Activated CD4-positive, alpha-beta T cell treated with anti-CD3 and anti-CD28 coated beads, Interleukin-2, amount 10 ng/mL, durations not matched to agents 7 days and 5 days (primary cell): ENCODE measurements around the gene ACSF2. TPM values are rescaled to one million over a fixed set of nuclear protein-coding genes. Genes with fewer than 3 reads are reported as not detected.

Experiments
- CTCF ChIA-PET: fragments of 350-600 bp; sonication (Branson Sonifier 250); formaldehyde crosslinking; loops from one replicate; lab custom pipeline; 2021; ENCODE audit warnings: antibody characterized with exemption; lab: Charles Lee
- POLR2A ChIA-PET: fragments of 350-600 bp; sonication (Branson Sonifier 250); formaldehyde crosslinking; loops from one replicate; lab custom pipeline; 2021; ENCODE audit warnings: antibody characterized with exemption; lab: Charles Lee
- DNase-seq: peaks from one replicate; pipeline ENCODE4 v3.0.0-alpha.2; 2020
- H3K27ac Mint-ChIP-seq: one replicate; pipeline ENCODE4 v1.8.0; 2021; ENCODE audit warnings: mild to moderate bottlenecking, moderate library complexity, mixed read lengths
- H3K27me3 Mint-ChIP-seq: one replicate; pipeline ENCODE4 v1.8.0; 2021; ENCODE audit warnings: mixed read lengths
- H3K36me3 Mint-ChIP-seq: one replicate; pipeline ENCODE4 v1.8.0; 2021; ENCODE audit warnings: low read depth, mixed read lengths
- H3K4me1 Mint-ChIP-seq: one replicate; pipeline ENCODE4 v1.8.0; 2021; ENCODE audit warnings: mixed read lengths
- H3K4me3 Mint-ChIP-seq: one replicate; pipeline ENCODE4 v1.8.0; 2021; ENCODE audit warnings: mild to moderate bottlenecking, moderate library complexity, mixed read lengths
- H3K9me3 Mint-ChIP-seq: one replicate; pipeline ENCODE4 v1.8.0; 2021; ENCODE audit warnings: mixed read lengths
- total RNA-seq, 2 experiments: library from RNA; stranded (reverse); gene quantifications; one replicate each; pipeline ENCODE4 v1.2.3, GENCODE V29; 2021

The ACSF2 gene
- total RNA-seq, 2 experiments from 2014 or later, result 24.5 to 31.4 TPM

GRCh38 chr17:50478391-50479381 lies 52.7 kb downstream of the ACSF2 start, which contains the start of gene RSAD1:
Gene RSAD1, plus strand, starts transcription at chr17:50478860. Its CDS starts 25 bp downstream, at chr17:50478885.
- Mint-ChIP-seq H3K9me3 (no peaks in the 10 kb centered on the region), H3K36me3 (no peaks in the 10 kb centered on the region), H3K4me1 (peaks cover 22% of the 10 kb centered on the region), H3K4me3 (peak within 1 kb of the TSS; percentile 81), H3K27me3 (no peaks in the 10 kb centered on the region), H3K27ac (peak within 1 kb of the TSS; percentile 88)
- DNase-seq, result peak; percentile 87
- ChIA-PET CTCF (interaction anchor here (0.6 to 1.6 kb wide), 19 partner anchors 9 to 218 kb away, joined by 3 to 7 read pairs (median 4); partner anchors contain the start of gene CACNA1G), POLR2A (no interaction called here)

- Mint-ChIP-seq H3K27ac (peak overlapping the region; percentile 78), H3K4me1 (peaks cover 22% of the 10 kb centered on the region)
Observed at GRCh38 chr17:50479522-50480141, 53.6 kb downstream of the ACSF2 start.

DNA sequence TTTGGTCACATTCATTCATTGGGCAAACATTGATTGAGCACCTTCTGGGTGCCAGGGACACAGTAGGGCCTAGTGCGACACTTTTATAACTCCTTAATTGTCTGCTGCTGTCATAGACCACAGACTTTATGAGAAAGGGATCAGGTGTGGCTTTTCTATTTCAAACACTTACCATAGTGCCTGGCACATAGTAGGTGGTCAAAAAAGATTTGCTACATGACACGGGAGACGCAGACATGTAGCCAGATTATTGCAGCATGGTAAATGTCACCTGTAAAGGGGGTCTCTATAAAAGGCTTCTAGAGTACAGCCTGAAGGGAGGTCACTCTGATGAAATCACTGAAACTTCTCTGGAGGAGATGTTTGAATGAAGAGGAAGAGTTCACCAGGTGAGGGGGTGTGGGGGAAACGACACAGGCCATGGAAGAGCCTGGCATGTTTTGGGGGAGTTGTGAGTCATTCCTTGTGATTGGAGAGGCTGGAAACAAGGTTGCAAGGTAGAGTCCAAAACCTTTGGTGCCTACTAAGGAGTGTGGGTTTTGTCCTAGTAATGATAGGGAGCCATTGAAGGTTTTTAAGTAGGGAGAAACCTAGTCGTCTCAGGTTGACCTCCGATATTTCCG lies 54.2 kb downstream of the ACSF2 start:
- DNase-seq, result no peak
- POLR2A ChIA-PET, result no interaction called here
- CTCF ChIA-PET, result interaction anchor here (1.0 to 1.6 kb wide), 9 partner anchors 9 to 216 kb away, joined by 3 to 6 read pairs (median 5); partner anchors contain the start of gene CACNA1G
- Mint-ChIP-seq H3K27ac (no peak overlapping the region), H3K4me3 (peak overlapping the region; percentile 81), H3K4me1 (peaks cover 22% of the 10 kb centered on the region), H3K36me3 (peaks cover 2% of the 10 kb centered on the region), H3K27me3 (no peaks in the 10 kb centered on the region), H3K9me3 (no peaks in the 10 kb centered on the region)

More at GRCh38 chr17:50479522-50480141, 53.6 kb downstream of the ACSF2 start:
- peak overlapping the region; percentile 81 for H3K4me3 Mint-ChIP-seq
- ChIA-PET CTCF (interaction anchor here (0.7 to 1.6 kb wide), 16 partner anchors 8 to 217 kb away, joined by 3 to 7 read pairs (median 4); partner anchors contain the start of gene CACNA1G), POLR2A (no interaction called here)
- no peaks in the 10 kb centered on the region for H3K9me3 Mint-ChIP-seq
- peaks cover 2% of the 10 kb centered on the region for H3K36me3 Mint-ChIP-seq
- DNase-seq, result peak; percentile 73
- no peaks in the 10 kb centered on the region for H3K27me3 Mint-ChIP-seq

DNA sequence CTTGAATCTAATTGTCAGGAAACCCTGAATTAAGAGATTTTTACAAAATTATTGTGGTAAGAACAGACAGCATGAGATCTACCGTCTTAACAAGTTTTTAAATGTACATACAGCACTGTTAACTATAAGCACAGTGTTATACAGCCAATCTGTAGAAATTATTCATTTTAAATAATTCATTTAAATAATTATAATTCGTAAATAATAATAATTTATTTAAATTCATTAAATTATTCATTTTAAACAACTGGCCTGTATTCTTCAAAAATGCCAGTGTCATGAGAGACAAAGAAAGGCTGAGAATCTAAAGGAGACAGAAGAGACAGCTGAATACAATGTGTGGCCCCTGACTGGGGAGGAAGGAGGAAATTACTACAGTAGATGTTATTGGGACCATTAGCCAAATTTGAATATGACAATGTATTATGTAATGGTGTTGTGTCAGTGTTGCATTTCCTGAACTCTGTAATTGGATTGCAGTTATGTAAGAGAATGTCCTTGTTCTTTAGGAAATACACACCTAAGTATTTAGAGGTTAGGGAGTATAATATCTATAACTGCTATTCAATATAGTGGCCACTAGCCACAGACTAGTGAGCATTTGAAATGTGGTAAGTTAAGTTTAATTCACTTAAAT lies 55.0 kb downstream of the ACSF2 start:
- POLR2A ChIA-PET, result no interaction called here
- H3K27ac Mint-ChIP-seq, result no peak overlapping the region
- no peak for DNase-seq
- CTCF ChIA-PET, result interaction anchor here (1.1 to 1.7 kb wide), 2 partner anchors 23 to 24 kb away, joined by 3 to 4 read pairs; no protein-coding TSS in a partner anchor
- no peaks in the 10 kb centered on the region for H3K9me3 Mint-ChIP-seq
- H3K27me3 Mint-ChIP-seq, result no peaks in the 10 kb centered on the region
- peaks cover 2% of the 10 kb centered on the region for H3K36me3 Mint-ChIP-seq
- H3K4me3 Mint-ChIP-seq, result no peak overlapping the region
- H3K4me1 Mint-ChIP-seq, result peaks cover 22% of the 10 kb centered on the region

GRCh38 chr17:50481648-50482047 lies 55.6 kb downstream of the ACSF2 start:
- peaks cover 22% of the 10 kb centered on the region for H3K4me1 Mint-ChIP-seq
- H3K4me3 Mint-ChIP-seq, result no peak overlapping the region
- peaks cover 2% of the 10 kb centered on the region for H3K36me3 Mint-ChIP-seq
- ChIA-PET CTCF (interaction anchor here (0.9 to 1.7 kb wide), 5 partner anchors 20 to 216 kb away, joined by 3 to 4 read pairs (median 3); no protein-coding TSS in a partner anchor), POLR2A (no interaction called here)
- no peaks in the 10 kb centered on the region for H3K9me3 Mint-ChIP-seq
- H3K27ac Mint-ChIP-seq, result no peak overlapping the region
- no peak for DNase-seq
- no peaks in the 10 kb centered on the region for H3K27me3 Mint-ChIP-seq

DNA sequence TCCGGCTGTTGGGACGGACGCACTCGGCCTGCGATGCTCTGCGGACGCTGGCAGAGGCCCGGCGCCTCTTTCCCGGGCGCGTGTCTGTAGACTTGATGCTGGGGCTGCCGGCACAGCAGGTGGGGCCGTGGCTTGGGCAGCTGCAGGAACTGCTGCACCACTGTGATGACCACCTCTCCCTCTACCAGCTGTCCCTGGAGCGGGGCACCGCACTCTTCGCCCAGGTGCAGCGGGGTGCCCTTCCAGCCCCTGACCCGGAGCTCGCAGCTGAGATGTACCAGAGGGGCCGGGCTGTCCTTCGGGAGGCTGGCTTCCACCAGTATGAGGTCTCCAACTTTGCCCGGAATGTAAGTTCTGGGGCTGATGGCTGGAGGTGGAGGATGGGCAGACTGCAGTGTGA lies 56.1 kb downstream of the ACSF2 start:
- Mint-ChIP-seq H3K36me3 (peaks cover 2% of the 10 kb centered on the region), H3K4me3 (no peak overlapping the region), H3K27ac (no peak overlapping the region), H3K4me1 (peaks cover 22% of the 10 kb centered on the region), H3K27me3 (no peaks in the 10 kb centered on the region), H3K9me3 (no peaks in the 10 kb centered on the region)
- ChIA-PET POLR2A (no interaction called here), CTCF (interaction anchor here (0.9 to 1.7 kb wide), 5 partner anchors 20 to 215 kb away, joined by 3 to 4 read pairs (median 3); no protein-coding TSS in a partner anchor)
- no peak for DNase-seq

DNA sequence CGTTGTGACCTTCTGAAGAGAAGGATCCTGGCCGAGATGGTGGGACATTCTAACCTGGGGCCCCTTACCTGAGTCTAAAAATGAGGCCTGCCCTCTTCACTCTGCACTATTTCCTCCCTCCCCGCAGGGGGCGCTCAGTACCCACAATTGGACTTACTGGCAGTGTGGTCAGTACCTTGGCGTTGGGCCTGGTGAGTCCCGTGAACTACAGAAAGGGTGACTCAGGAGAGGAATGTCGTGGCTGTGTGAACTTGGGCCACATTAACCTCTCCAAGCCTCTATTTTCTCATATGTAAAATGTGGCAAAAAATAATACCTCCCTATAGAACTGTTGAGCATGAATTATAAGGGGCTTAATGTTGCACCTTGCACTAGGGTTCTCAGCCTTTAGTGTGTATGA lies 56.5 kb downstream of the ACSF2 start:
- CTCF ChIA-PET, result interaction anchor here (0.7 to 1.7 kb wide), 8 partner anchors 19 to 187 kb away, joined by 3 to 4 read pairs (median 3); no protein-coding TSS in a partner anchor
- Mint-ChIP-seq H3K27me3 (no peaks in the 10 kb centered on the region), H3K36me3 (peaks cover 2% of the 10 kb centered on the region), H3K27ac (no peak overlapping the region), H3K4me1 (peaks cover 22% of the 10 kb centered on the region), H3K4me3 (no peak overlapping the region), H3K9me3 (no peaks in the 10 kb centered on the region)
- POLR2A ChIA-PET, result no interaction called here
- DNase-seq, result peak; percentile 79

DNA sequence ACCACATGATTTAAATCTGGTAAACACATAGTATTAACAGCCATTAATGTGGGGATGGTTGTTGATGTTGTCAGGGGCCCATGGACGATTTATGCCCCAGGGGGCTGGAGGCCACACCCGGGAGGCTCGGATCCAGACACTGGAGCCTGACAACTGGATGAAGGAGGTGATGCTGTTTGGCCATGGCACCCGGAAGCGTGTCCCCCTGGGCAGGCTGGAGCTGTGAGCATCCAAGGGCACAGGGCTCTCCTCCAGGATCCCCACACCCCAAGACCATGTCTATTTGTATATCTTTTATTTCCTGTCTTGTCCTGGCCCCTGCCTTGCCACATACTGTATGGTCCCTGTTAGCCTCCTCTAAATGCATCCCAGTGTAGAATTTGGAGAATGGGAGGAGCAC lies 57.2 kb downstream of the ACSF2 start:
- ChIA-PET POLR2A (no interaction called here), CTCF (interaction anchor here (0.6 to 1.6 kb wide), 9 partner anchors 10 to 186 kb away, joined by 3 to 5 read pairs (median 3); no protein-coding TSS in a partner anchor)
- Mint-ChIP-seq H3K36me3 (peaks cover 2% of the 10 kb centered on the region), H3K27me3 (no peaks in the 10 kb centered on the region), H3K4me1 (peaks cover 17% of the 10 kb centered on the region), H3K27ac (no peak overlapping the region), H3K4me3 (no peak overlapping the region), H3K9me3 (no peaks in the 10 kb centered on the region)
- no peak for DNase-seq

- Mint-ChIP-seq H3K27ac (no peak overlapping the region), H3K36me3 (peaks cover 2% of the 10 kb centered on the region)
- POLR2A ChIA-PET, result no interaction called here
Observed at GRCh38 chr17:50484386-50485155, 58.6 kb downstream of the ACSF2 start.

GRCh38 chr17:50487213-50488096 lies 61.4 kb downstream of the ACSF2 start:
- no peaks in the 10 kb centered on the region for H3K9me3 Mint-ChIP-seq

More at GRCh38 chr17:50484386-50485155, 58.6 kb downstream of the ACSF2 start:
- Mint-ChIP-seq H3K4me1 (peaks cover 12% of the 10 kb centered on the region), H3K27me3 (no peaks in the 10 kb centered on the region), H3K4me3 (no peak overlapping the region), H3K9me3 (no peaks in the 10 kb centered on the region)
- DNase-seq, result no peak
- CTCF ChIA-PET, result interaction anchor here (0.9 to 1.6 kb wide), 5 partner anchors 14 to 213 kb away, joined by 3 to 5 read pairs (median 3); no protein-coding TSS in a partner anchor

More at GRCh38 chr17:50487213-50488096, 61.4 kb downstream of the ACSF2 start:
- no peaks in the 10 kb centered on the region for H3K27me3 Mint-ChIP-seq
- ChIA-PET CTCF (interaction anchor here (0.6 to 1.6 kb wide), 9 partner anchors 8 to 191 kb away, joined by 3 to 9 read pairs (median 3); no protein-coding TSS in a partner anchor), POLR2A (no interaction called here)
- no peak overlapping the region for H3K4me3 Mint-ChIP-seq
- no peak overlapping the region for H3K27ac Mint-ChIP-seq
- DNase-seq, result no peak
- H3K36me3 Mint-ChIP-seq, result peaks cover 2% of the 10 kb centered on the region
- no peaks in the 10 kb centered on the region for H3K4me1 Mint-ChIP-seq
